OCI-M1 (cell line): ENCODE results near the gene ATG13.

Experiments used
- DNase-seq: peaks from one replicate; lab custom pipeline; 2025; lab: John Stamatoyannopoulos, UW

The ATG13 gene

DNA sequence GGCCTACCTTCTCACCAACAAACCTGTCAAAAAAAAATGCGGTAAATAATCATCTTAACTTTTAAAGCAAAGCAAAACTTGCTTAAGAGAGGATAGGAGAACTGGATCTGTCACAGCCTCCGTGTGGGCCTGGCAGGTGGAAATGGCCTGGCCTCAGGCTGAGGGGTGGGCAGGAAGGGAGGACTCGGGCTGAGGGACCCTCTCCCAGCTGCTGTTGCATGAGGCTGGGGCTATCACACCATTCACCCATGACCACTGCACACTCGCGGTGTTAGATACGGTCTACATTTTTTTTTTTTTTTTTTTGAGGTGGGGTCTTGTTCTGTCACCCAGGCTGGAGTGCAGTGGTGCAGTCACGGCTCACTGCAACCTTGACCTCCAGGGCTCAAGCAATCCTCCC is 58.6 kb downstream of the ATG13 start:
- no peak for DNase-seq

DNA sequence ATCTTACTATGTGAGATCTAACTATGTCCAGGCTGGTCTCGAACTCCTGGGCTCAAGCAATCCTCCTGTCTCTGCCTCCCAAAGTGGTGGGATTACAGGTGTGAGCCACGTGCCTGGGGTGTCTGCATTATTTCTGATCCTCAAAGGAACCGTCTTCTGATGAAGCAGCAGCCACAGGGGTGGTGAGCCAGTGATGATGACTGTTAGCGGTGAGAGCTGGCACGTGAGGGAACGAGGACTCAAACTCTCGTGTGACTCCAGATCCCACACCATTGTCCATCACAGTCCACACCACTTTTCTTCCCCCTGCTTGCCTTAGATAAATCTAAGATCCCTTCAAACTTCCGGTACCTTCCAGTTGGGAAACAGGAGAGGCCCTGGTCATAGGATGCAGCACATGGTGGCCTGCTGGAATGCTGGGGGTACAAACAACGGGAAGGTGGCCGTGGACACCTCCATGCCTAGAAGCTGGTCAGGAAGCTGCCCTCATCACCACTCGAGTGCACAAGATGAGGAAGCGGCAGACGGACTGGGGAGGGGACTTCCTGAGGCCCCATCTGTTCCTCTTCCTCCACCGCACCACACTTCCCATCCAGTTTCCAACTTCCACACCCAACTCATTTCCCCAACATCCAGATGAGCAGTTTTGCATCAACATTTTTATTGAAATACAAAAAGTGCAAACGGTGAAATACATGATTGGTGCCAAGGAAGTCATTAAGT is 59.2 kb downstream of the ATG13 start:
- DNase-seq: no peak

DNA sequence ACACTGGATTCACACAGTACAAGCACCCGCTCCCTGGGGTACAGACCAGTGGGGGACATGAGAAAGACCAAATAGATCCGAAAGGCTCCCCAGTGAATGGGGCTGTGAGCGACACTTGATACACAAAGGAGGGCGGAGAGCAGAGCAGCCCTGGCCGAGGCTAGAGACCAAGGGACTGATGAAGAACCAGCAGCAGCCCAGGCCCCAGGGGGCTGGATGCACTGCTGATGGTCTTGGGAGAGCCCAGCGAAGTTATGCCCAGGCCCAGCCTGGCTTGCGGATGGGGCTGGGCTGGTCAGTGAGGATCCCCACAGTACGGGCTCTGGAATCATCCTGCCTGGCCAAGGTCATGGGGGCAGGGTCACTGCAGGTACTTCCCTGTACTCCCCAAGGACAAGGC is 59.8 kb downstream of the ATG13 start:
- DNase-seq: no peak

DNA sequence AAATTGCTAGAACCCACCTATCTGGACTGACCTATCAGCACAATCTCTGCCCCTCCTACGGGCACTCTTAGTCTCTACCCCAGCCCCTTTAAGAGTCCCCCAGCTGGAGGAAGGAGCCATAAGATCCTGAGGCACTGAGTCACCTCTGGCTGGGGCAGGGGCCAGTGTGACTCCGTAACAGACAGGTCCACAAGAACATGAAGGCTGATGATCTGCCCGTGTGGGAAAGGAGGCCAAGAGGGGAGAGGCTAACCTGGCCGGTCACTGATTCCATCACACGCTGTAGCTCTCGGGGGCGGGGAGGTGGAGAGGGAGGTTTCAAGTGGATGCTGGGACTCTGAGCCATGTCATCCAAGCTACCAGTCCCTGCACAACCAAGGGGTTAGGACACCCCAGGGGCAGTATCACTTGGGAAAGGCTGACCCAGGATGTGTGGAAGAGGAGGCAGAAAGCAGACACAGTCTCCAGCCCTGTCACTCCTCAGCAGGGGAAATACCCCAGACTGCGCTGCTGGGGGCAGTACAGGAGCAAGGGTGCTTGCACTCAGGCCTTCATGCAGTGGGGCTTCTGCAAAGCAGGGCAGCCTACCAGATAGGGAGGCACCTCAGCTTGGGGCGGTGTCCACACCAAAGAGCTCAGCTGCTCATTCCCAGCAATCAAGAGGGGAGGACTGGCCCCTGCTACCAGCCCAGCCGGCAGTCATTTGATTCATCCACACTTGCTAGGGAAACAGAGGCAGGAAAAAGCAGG is 60.8 kb downstream of the ATG13 start:
- no peak for DNase-seq

DNA sequence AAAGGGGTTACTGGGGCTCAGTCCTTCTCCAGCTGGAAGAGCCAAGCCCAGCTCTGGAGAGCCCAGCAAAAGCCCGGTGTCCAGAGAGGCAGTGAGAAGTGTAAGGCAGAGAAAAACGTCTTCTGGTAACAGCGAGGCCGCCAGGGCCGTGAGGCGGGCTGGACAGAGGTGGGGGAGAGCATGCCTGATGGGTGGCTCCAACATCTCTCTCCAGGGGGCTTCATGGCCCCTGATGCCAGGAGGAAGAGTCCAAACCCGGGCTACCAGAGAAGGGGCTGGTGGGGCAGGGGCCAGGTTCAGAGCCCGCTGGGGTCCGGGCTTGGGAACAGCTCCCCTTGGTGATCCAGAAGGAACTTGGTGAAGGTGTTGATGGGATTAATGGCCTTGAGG is 61.4 kb downstream of the ATG13 start:
- no peak for DNase-seq

DNA sequence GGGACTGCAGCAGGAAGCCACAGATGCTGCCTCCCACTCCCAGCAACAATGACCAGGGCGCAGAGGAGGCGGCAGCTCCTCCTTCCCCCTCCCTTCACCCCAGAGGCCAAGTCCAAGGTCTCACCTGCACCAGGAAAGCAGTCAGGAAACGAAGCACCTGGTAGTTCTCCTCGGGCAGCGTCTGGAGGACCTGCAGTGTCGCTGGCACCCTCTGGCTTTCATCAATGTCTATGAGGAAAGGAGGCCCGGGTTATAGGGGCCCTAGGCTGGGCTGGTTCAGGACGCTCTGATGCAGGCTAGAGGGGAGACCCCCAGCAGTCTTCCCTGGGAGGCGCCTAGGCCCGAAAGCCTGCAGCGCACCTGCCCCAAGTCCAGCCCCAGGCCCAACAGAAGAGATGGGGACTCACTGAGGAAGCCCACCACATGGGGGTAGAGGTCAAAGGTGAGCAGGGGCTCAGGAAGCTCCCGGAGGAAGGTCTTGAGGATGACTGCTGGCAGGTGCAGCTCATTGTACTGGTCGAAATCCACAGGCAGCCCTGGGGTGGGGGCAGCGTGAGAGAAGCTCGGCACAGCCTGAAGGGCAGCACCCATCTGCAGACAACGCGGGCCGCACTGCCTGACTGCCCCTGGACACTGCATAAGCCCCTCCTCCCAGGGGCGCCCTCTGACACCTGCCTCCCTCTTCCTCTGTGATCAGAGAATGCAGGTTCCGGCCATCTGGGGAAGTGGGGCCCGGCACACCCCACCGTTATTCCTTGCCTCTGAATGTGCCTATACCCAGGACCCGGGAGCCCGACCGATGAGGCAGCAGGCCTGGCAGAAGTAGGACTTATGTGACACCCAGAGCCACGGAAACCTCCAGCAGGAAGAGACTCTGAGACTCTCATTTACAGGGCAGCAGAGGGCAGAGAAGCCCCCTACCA is 62.1 kb downstream of the ATG13 start:
- no peak for DNase-seq

DNA sequence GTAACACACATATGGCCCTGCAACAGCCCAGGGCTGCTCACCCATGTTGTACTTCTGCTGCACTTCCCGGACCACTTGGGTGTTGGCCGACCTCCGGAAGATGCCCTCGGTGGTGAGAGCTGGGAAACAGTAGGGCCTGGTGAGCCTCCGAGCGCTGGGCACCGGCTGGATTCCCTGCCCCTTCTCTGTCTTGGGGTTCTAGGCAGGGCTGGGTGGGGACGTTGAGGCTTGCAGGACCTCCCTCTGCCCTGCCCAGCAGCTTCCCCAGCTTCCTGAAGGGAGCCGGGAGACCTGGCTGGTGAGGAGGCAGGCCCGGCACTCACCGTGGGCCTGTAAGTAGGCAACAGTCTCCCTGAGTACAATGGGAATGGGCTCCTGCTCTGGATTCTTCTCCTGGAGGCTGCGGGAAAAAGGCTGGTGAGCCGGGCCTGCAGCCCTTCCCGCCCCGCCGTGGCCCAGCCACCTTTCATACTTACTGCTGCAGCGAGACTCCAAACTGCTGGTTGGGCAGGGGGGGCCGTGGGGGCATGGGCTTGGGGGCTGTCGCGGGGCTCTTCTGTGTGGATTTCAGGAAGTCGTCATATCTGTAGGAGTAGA is 62.9 kb downstream of the ATG13 start:
- DNase-seq: no peak

DNA sequence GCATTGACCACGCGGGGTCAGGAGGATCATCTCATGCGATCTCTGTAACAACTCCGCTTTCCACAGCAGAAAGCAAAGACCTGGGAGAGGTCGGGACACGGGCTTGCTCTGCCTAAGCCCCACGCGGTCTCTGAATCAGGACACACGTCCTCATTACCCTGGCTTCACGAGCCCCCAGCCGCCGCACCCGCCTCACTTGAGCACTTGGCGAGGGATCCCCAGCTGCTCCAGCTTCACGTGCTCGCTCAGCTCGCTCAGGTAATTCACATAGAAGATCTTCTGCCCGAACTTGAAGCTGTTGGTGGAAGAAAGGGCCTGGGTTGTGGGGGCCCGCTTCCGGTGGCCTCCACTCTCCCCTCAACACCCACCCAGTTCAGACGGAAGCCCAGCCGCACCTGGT is 63.5 kb downstream of the ATG13 start:
- no peak for DNase-seq

DNA sequence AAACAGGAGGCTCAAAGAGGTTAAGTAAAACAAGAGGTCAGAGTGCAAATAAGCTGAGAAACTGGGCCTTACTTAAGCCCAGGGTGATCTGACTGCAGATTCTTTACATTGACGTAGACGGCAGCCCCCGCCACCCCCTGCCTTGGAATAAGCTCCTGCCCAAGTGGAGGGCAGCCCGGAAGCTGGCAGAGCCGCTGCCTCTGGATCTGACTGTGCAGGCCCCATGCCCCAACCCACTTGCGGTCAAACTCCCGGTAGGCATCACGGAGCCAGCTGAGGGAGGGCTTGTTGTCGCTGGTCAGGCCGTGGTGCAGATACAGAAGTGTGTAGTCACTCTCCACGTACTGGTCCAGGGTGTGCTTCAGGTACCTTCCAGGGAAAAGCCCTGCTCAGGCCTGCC is 64.5 kb downstream of the ATG13 start:
- DNase-seq: no peak

DNA sequence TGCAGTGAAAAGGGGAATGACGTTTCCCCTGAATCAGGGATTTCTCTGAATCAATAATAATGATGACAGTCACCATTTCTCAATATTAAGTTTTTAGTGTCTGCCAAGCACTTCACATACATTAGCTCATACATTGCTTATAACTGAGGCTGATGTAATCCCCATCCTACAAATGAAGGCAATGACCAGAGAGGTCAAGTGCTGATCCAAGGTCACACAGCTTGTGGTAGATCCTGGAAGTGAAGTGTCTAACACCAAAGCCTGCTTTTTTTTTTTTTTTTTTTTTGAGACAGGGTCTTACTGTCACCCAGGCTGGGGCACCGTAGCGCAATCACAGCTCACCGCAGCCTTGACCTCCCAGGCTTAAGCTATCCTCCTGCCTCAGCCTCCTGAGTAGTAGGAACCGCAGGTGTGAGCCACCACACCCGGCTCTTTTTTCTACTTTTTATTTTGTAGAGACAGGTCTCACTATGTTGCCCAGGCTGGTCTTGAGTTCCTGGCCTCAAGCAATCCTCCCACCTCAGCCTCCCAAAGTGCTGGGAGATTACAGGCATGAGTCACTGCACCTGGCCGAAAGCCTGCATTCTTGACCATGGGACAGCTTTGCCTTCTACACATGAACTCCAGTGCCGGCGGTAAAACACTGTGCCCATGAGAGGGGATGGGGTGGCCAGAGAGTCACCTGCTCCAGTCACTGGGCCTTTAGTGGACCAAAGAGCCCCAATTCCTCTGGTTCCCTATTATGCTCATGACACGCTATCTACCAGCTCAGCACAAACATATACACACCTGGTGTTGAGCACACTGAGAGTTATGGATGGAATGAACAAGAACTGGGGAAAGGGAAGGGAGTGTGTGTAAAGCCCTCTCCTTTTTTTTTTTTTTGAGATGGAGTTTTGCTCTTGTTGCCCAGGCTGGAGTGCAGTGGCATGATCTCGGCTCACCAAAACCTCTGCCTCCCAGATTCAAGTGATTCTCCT is 65.7 kb downstream of the ATG13 start:
- no peak for DNase-seq

DNA sequence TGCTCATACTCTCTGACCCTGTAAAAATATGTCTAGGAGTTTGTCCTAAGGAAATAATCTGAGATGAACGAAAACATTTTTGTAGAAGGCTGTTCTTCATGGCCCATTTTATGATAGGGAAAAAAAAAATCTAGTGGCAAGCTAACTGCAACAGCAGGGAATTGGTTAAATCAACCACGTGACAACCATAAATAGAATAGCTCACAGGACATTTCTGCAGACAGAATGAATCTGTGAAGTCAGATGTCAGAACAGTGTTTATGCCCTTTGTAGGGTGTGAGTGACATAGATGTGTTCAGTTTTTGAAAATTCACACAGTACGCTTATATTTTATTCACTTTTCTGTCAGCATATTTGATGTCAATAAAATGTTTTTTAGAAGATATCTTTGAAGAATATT is 67.0 kb downstream of the ATG13 start:
- no peak for DNase-seq

DNA sequence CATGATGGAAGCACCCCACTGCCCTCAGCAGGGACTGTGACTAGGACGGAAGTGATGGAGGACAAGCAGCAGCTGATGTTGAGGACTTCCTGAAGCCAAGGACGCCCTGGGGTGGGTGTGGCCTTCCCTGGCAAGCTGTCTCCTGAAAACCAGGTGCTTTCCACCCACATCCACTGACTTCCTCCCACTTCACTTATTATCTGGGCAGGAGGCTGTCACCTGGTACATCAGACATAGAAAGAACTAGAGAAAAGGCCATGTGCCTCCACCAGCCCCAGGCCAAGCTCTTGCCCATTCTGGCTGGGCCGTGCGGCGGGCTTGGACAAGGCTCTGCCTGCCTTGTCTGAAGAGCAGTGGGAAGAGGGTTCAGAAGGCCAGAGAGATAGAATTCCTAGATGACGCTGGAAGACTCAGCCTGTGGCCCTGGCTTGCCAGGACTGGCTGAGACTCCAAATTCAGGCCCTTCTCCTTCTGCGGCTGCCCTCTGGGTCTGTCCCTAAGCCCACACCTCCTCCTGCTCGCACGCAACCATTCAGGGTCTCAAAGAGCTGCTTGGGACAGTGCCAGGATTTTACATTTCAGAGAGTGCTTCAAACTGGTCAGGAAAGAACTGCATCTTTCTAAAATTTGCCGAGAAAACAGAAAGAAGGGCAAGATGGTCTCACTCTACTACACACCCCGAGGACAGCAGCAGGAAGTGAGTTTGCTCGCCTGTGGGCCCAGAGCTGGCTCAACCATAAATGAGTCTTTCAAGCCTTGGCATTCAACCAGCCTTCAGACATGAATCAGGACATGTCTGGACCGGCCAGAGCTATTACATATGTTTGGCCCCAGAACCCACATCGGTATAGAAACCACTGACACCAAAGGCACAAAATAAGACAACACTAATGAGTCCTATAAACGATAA is 69.8 kb downstream of the ATG13 start:
- no peak for DNase-seq

DNA sequence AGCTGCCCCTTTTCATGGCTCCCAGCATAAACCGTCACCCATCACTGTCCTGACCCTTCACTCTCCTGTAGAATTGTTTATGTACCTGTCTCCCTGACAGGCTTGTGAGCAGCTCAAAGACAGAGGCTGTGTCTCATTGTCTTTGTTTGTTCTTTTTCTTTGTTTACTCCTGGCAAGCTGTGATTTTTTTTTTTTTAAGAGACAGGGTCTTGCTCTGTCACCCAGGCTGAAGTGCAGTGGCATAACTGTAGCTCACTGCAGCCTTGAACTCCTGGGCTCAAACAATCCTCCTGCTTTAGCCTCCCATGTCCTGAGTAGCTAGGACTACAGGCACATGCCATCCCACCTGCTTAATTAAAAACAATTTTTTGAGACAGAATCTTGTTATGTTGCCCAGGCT is 73.3 kb downstream of the ATG13 start:
- no peak for DNase-seq

DNA sequence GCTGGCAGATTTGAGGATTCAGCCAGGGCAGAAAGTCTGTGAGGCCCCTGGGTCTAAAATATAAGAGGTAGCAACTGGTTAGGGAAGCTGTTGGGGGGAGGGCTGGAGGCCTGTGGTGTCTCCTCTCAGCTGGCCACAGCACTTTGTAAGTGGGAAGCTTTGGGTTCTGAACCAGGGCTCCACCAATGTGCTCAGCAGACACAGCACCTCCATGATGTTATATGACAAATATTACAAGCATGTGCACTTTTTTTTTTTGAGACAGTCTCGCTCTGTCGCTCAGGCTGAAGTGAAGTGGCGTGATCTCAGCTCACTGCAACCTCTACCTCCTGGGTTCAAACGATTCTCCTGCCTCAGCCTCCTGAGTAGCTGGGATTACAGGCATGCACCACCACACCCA is 75.1 kb downstream of the ATG13 start:
- DNase-seq: no peak

DNA sequence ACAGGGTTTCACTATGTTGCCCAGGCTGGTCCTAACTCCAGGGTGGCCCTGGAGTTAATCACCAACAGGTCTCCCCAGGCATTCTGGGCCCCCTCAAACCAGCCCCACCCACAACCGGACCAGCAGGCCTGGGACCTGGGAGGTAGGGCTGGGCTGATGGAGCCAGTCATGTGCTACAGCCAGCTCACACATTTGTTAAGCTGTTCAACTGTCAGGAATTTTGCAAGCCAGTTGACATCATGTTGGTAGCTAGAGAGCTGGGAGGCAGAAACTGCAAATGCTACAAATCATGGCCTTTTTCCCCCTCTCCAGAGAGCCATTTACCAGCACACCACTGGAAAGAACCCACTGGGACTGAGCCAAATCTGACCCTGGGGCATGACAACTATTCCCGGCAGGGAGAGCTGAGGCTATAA is 76.3 kb downstream of the ATG13 start:
- DNase-seq: no peak

DNA sequence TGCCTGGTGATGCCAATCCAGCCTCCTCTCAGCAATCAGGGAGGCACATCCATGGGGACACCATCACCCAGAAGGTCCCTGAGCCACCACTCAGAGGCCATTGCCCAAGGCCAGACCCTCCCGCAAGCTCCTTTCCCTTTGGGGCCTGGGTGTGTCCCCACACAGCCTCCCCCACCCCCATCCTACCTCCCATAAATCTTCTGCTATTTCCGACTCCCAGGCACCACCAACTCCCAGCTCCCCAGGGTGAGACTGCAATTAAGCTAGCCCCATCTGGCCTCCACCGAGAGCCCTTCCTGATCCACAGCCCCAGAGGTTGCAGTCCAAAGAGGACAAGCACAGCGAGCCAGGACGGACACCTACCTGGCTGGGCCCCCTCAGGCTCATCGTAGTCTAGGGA is 76.7 kb downstream of the ATG13 start:
- no peak for DNase-seq

DNA sequence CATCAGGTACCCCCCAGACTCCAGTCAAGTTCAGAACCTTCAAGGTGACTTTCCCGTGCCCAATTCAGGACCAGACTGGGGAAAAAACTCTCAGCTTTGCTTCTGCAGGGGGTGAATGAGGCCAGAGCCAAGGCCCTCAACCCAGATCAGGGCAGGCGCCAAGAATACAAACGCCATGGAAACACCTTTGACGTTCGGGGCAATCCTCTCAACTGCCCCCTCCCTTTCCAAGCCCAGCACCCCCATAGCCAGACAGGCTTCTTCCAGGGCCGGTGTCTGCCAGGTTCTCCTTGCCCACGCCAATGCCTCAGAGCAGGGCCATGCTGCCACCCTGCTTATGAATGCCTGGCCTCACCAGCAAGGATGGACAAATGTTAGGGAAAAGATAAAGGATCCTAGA is 77.3 kb downstream of the ATG13 start:
- no peak for DNase-seq

DNA sequence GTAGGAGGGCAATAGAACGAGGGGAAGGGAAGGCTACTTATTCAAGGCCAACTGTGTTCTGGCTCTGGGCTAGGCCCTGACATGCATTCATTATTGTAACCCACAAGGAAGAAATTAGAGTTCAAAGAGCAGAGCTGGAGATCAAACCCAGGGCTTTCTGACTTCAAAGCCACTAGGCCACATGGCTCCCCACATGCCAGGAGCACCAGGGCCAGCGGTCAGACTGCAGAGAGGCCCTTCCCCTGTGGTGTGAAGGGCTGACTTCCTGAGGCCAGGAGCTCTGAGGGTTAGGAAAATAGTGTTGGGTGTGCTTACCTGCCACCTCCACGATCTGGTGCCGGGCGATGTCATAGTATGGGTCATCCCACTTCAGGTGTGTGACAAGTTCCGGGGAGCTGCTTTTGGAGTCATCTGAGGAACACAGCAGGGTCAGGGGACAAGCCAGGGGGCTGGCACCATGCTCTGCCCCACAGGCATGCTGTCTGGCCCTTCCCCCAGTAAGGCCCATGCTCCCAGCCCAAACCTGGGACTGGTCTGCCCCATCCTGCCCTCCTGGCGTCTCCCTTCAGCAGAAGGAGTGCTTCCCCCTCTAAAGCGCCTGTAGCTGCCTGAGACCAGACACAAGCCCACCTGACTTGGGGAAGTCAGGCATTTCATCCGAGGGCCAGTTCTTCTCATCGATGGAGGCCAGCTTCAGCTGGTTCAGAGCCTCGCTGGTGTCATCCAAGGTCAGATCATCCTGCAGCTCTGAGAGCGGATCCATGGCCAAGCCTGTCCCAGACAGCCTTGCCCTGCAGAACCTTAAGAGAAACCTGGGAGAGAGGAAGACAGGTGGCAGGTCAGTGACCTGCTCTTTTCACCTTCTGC is 78.2 kb downstream of the ATG13 start:
- DNase-seq: no peak

DNA sequence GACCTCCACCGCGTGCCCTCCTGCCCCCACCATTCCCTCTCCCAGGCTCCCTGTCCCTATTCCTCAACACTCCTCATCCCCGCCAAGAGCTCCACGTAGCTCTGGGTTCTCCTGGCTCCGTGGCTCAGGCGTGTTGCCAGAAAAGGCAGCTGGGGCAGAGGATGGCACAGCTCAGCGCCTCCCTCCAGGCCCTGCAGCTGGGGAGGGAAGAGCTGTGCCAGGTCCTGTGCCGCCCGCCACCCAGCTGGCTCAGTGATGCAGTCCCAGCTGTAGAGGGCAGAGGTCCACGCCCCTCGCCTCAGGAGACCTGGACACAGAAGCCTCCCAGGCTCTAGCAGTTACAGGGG is 78.8 kb downstream of the ATG13 start:
- DNase-seq: no peak
